NB4 (cell line): ENCODE results near the gene ENO2.
A peak's percentile ranks its signal among the peaks of the same experiment; 100 is the strongest.

Experiments used
- DNase-seq: peaks from one replicate; pipeline ENCODE4 v3.0.0; 2010; ENCODE audit warnings: low read depth
- H3K4me3 ChIP-seq: one replicate; pipeline ENCODE4 v1.5.1; 2011; ENCODE audit warnings: mild to moderate bottlenecking, low read depth, low read length, moderate library complexity
- MYC ChIP-seq: IDR thresholded peaks from 2 replicates; pipeline ENCODE4 v1.6.1; 2011; ENCODE audit warnings: low read depth, low read length
- POLR2A ChIP-seq: IDR thresholded peaks from 2 replicates; pipeline ENCODE4 v1.6.1; 2011; ENCODE audit warnings: mild to moderate bottlenecking; ENCODE audit not compliant: insufficient read length; ENCODE audit errors: extremely low read depth
- TF ChIP-seq, protein P1 (sequence below): IDR thresholded peaks from 2 replicates; pipeline ENCODE4 v1.6.1; 2011; ENCODE audit warnings: low read depth, low read length
- TF ChIP-seq, protein P2 (sequence below): IDR thresholded peaks from one replicate; pipeline ENCODE4 v1.5.1; 2012; ENCODE audit warnings: low read depth, low read length

ENO2 gene

DNA sequence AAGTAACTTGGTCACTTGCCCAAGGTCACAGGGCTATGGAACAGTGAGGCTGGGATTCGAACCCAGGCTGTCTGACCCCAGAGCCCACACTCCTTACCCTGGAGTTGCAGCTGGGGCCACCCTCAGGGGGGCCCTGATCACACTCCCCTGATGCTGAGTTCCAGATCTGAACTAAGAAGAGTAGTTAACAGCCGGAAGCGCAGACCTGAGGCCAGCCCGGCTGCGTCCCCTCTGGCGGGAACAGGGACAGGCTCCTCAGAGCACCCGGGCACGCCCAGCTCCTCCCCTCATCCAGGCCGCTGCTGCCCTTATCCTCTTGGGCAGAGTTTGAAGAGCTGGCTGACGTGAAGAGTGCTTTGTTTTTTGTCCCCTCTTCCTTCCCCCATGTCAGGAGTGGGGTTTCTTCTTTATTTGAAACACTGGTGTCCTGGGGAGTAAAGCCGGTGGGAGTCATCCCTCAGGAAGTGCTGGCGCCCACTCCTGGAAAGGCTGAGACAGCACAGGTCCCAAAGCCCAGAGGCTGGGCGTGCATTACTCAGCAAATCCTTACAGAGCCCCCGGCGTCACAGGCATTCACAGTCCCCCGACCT, 47.4 kb downstream of the ENO2 start:
- TF ChIP-seq POLR2A (peak; percentile 18), MYC (no peak)
- TF ChIP-seq, protein P1, sequence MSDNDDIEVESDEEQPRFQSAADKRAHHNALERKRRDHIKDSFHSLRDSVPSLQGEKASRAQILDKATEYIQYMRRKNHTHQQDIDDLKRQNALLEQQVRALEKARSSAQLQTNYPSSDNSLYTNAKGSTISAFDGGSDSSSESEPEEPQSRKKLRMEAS, result no peak
- TF ChIP-seq, protein P2, sequence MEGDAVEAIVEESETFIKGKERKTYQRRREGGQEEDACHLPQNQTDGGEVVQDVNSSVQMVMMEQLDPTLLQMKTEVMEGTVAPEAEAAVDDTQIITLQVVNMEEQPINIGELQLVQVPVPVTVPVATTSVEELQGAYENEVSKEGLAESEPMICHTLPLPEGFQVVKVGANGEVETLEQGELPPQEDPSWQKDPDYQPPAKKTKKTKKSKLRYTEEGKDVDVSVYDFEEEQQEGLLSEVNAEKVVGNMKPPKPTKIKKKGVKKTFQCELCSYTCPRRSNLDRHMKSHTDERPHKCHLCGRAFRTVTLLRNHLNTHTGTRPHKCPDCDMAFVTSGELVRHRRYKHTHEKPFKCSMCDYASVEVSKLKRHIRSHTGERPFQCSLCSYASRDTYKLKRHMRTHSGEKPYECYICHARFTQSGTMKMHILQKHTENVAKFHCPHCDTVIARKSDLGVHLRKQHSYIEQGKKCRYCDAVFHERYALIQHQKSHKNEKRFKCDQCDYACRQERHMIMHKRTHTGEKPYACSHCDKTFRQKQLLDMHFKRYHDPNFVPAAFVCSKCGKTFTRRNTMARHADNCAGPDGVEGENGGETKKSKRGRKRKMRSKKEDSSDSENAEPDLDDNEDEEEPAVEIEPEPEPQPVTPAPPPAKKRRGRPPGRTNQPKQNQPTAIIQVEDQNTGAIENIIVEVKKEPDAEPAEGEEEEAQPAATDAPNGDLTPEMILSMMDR, result peak; percentile 47
- peak overlapping the region; percentile 44 for H3K4me3 ChIP-seq
- peak; percentile 89 for DNase-seq

DNA sequence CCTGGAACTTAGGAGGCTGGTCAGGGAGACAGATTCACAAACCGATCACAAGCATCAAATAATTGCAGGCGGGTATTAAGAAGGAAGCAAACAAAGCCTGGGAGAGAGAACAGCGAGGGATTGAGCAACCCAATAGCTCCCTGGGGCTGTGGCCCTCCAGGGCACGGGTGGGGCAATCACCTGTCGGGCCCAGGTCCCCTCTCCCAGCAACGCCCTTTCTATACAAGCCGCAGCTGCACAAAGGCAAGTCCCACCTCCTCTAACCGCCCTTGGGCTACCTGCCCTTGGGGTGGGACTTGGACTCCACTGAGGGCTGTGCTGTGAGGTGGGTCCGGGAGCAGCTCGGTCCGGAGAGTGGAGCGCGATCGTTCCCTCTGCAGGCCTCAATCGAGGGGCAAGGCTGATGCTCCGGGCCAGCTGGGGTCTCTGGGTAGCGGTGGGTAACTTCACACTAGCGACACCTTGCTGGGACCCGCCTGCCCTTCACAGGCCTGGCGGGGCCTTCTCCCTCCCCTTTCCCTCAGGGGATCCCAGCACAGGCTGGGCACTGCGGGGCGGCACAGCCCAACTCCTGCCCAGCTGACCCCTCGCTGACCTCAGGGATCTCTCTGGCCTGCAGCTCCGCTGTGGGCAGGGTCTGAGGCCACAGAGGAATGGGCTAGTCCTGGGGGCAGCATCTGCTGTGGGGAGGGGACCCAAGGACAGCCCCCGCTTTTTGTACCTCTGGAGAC, 48.1 kb downstream of the ENO2 start:
- TF ChIP-seq MYC, result no peak
- TF ChIP-seq, protein P2, result no peak
- no peak for TF ChIP-seq POLR2A
- TF ChIP-seq, protein P1, result no peak
- no peak overlapping the region for H3K4me3 ChIP-seq
- DNase-seq, result no peak

DNA sequence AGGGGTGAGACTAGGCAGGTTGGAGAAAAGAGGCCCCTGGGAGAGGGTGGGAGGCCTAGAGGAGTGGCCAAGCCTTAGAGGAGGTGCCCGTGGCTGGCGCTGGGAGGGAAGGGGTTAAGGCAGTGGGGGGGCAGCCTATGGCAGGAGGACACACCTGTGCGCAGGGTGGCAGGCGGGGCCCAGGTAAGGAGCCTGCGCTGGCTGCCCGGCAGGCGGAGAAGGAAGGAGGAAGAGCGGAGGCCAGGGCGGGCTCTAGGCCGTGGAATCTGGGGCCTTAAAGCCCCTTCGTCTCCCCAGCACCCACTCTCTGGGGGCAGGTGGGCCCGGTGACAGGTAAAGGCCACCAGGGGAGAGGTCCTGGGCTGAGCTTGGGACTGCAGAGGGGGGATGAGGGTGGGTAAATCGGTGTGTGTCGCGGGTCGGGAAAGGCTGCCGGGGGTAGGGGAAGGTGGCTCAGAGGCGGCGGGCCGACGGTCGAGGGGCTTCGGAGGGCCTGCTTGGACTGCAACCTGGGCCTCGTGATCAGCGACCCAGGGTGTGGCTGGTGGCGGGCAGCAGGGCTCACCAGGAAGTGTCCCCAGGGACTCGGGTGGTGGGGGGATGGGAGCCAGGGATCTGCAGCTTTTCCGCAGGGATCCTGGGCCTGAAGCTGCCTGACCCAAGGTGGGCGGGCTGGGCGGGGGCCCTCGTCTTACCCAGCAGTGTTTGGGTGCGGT, 48.8 kb downstream of the ENO2 start:
- DNase-seq, result no peak
- H3K4me3 ChIP-seq, result no peak overlapping the region
- TF ChIP-seq, protein P1, result no peak
- no peak for TF ChIP-seq POLR2A
- no peak for TF ChIP-seq MYC
- TF ChIP-seq, protein P2, result no peak

DNA sequence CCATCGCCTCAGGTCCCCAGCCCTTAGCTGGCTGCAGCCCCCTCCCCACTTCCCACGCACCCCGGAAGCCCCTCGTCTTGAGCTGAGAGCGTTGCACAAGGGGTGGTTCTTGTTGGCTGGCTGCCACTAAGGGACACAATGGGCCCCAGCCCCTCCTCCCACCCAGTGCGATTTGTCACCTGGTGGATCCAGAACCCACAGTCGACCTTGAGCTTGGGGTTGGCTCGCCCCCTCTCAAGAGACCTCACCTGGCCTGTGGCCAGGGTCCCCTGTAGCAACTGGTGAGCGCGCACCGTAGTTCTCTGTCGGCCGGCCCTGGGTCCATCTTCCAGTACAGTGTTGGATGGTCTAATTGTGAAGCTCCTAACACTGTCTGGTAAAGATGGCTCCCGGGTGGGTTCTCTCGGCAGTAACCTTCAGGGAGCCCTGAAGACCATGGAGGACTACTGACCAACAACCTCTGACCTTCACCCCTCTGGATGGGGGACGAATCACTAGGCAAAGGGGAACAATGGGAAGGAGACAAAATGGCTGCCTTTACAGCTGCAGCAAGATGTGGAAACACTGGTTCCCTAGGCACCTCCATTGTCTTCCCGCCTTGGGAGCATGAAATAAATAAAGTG, 49.5 kb downstream of the ENO2 start:
- H3K4me3 ChIP-seq, result no peak overlapping the region
- no peak for DNase-seq
- TF ChIP-seq, protein P2, result no peak
- TF ChIP-seq POLR2A (no peak), MYC (no peak)
- TF ChIP-seq, protein P1, result no peak

DNA sequence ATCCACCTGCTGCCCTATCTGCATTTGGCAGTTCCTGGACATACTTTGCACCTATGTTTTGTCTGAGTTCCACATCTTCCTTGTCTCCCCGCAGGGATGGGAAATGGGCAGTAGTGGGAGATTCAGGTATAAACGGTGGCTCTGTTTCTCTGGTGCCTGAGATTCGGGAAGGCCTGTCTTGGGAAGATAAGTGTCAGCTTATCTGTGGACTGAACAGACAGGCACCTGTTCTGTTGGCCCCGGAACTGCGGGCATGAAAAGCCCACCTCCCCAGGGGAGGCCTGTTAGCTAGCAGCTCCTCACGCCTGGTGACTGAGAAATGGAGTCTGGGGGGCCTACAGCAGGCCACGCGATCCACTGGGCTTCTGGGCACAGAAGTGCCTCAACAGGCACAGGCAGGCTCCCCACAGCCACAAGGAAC, 50.2 kb downstream of the ENO2 start:
- H3K4me3 ChIP-seq, result no peak overlapping the region
- TF ChIP-seq, protein P2, result no peak
- no peak for TF ChIP-seq POLR2A
- no peak for TF ChIP-seq MYC
- TF ChIP-seq, protein P1, result no peak
- DNase-seq, result no peak
